GM23338 (cell line): ENCODE data around the gene IL1RAPL2. TPM values are rescaled to one million over a fixed set of nuclear protein-coding genes. Genes with fewer than 3 reads are reported as not detected.

Source experiments
- ATAC-seq: fragments of 200-7000 bp; cut with Tn5 transposase; 3 replicates; pipeline ENCODE4 v1.9.1; 2020
- DNase-seq: peaks from one replicate; pipeline ENCODE4 v3.0.0-alpha.2; 2015; ENCODE audit warnings: low spot score
- H2AFZ ChIP-seq: fragments of 200-600 bp; sonication (generic); 2 replicates; pipeline ENCODE4 v1.8.0; 2016; ENCODE audit warnings: antibody characterized with exemption, mild to moderate bottlenecking, moderate library complexity
- H3F3A ChIP-seq: fragments of 200-600 bp; sonication (generic); replicated peaks from 2 replicates; pipeline ENCODE4 v1.8.0; 2017; ENCODE audit warnings: antibody characterized with exemption, mixed run types, low read depth
- H3K27ac ChIP-seq: fragments of 200-600 bp; sonication (generic); 2 replicates; pipeline ENCODE4 v1.6.1; 2016; ENCODE audit warnings: low read depth
- H3K27me3 ChIP-seq: fragments of 200-600 bp; sonication (generic); 2 replicates; pipeline ENCODE4 v1.8.0; 2016; ENCODE audit warnings: mild to moderate bottlenecking, mixed run types, moderate library complexity; ENCODE audit not compliant: insufficient read depth
- H3K36me3 ChIP-seq: fragments of 200-600 bp; sonication (generic); 2 replicates; pipeline ENCODE4 v1.8.0; 2016; ENCODE audit warnings: mild to moderate bottlenecking; ENCODE audit not compliant: insufficient read depth
- H3K4me1 ChIP-seq: fragments of 200-600 bp; sonication (generic); 2 replicates; pipeline ENCODE4 v1.8.0; 2016; ENCODE audit warnings: mild to moderate bottlenecking, moderate library complexity; ENCODE audit not compliant: insufficient read depth
- H3K4me2 ChIP-seq: fragments of 200-600 bp; sonication (generic); 2 replicates; pipeline ENCODE4 v1.7.1; 2017; ENCODE audit warnings: mixed run types
- H3K4me3 ChIP-seq: fragments of 200-600 bp; sonication (generic); 2 replicates; pipeline ENCODE4 v1.6.1; 2016; ENCODE audit warnings: mixed run types
- H3K79me2 ChIP-seq: fragments of 200-600 bp; sonication (generic); replicated peaks from 2 replicates; pipeline ENCODE4 v1.8.0; 2017; ENCODE audit warnings: mild to moderate bottlenecking; ENCODE audit not compliant: insufficient read depth
- H3K9me2 ChIP-seq: fragments of 200-600 bp; sonication (generic); 2 replicates; pipeline ENCODE4 v1.8.0; 2017; ENCODE audit not compliant: insufficient read depth
- H4K20me1 ChIP-seq: fragments of 200-600 bp; sonication (generic); replicated peaks from 2 replicates; pipeline ENCODE4 v1.8.0; 2017; ENCODE audit warnings: mild to moderate bottlenecking; ENCODE audit not compliant: insufficient read depth
- H3K27ac Mint-ChIP-seq: 2 replicates; pipeline ENCODE4 v1.8.0; 2020; ENCODE audit warnings: inconsistent platforms, mild to moderate bottlenecking, moderate library complexity, mixed read lengths
- H3K27me3 Mint-ChIP-seq: 3 replicates; pipeline ENCODE4 v1.8.0; 2022; ENCODE audit warnings: low read depth, mild to moderate bottlenecking, moderate library complexity, mixed read lengths, inconsistent platforms; ENCODE audit not compliant: insufficient read depth, poor library complexity
- H3K36me3 Mint-ChIP-seq: 3 replicates; pipeline ENCODE4 v1.8.0; 2021; ENCODE audit warnings: low read depth, mild to moderate bottlenecking, inconsistent platforms, moderate library complexity, mixed read lengths
- H3K4me1 Mint-ChIP-seq: 3 replicates; pipeline ENCODE4 v1.8.0; 2020; ENCODE audit warnings: mild to moderate bottlenecking, inconsistent platforms, mixed read lengths
- H3K4me3 Mint-ChIP-seq: 3 replicates; pipeline ENCODE4 v1.8.0; 2021; ENCODE audit warnings: moderate library complexity, mild to moderate bottlenecking, inconsistent platforms, mixed read lengths
- H3K9me3 Mint-ChIP-seq: 3 replicates; pipeline ENCODE4 v1.8.0; 2020; ENCODE audit warnings: moderate library complexity, mild to moderate bottlenecking, inconsistent platforms, mixed read lengths
- CTCF ChIP-seq, 2 experiments: fragments of 200-600 bp in 1 of 2; sonication (generic) in 1 of 2; conservative IDR thresholded peaks; 2 replicates each; pipeline versions ENCODE4 v1.5.1 to v1.6.1; 2016 to 2017; ENCODE audit warnings: antibody characterized with exemption in 2 of 2, low read depth in 2 of 2, mild to moderate bottlenecking in 2 of 2, moderate library complexity in 1 of 2
- ETS1 ChIP-seq: IDR thresholded peaks from 2 replicates; pipeline ENCODE4 v1.6.1; 2016; ENCODE audit warnings: antibody characterized with exemption
- EZH2 ChIP-seq: fragments of 200-600 bp; sonication (generic); IDR thresholded peaks from one replicate; pipeline ENCODE4 v1.8.0; 2017; ENCODE audit warnings: antibody characterized with exemption, mild to moderate bottlenecking, low read depth; ENCODE audit not compliant: unreplicated experiment
- EZH2phosphoT487 ChIP-seq: fragments of 200-600 bp; sonication (generic); IDR thresholded peaks from one replicate; pipeline ENCODE4 v1.8.1; 2018; ENCODE audit warnings: antibody characterized with exemption; ENCODE audit not compliant: unreplicated experiment
- JUNB ChIP-seq: IDR thresholded peaks from one replicate; pipeline ENCODE4 v1.6.1; 2016; ENCODE audit warnings: antibody characterized with exemption; ENCODE audit not compliant: unreplicated experiment
- NANOG ChIP-seq: IDR thresholded peaks from 2 replicates; pipeline ENCODE4 v1.6.1; 2016; ENCODE audit warnings: antibody characterized with exemption, borderline replicate concordance
- POLR2AphosphoS5 ChIP-seq: IDR thresholded peaks from 2 replicates; pipeline ENCODE4 v1.6.1; 2016; ENCODE audit warnings: antibody characterized with exemption, low read depth
- STAT1 ChIP-seq: IDR thresholded peaks from one replicate; pipeline ENCODE4 v1.6.1; 2016; ENCODE audit warnings: antibody characterized with exemption; ENCODE audit not compliant: unreplicated experiment
- ZNF114 ChIP-seq: fragments of 250-450 bp; sonication (Bioruptor Pico); IDR thresholded peaks from 2 replicates; pipeline ENCODE4 v1.5.0; 2020; ENCODE audit warnings: mild to moderate bottlenecking, moderate library complexity
- ZNF331 ChIP-seq: fragments of 250-450 bp; sonication (Bioruptor Pico); IDR thresholded peaks from 2 replicates; pipeline ENCODE4 v1.5.0; 2020; ENCODE audit warnings: low read depth, mild to moderate bottlenecking, moderate library complexity
- ZNF462 ChIP-seq: fragments of 250-450 bp; sonication (Bioruptor Pico); IDR thresholded peaks from 2 replicates; pipeline ENCODE4 v1.5.0; 2020; ENCODE audit warnings: mild to moderate bottlenecking, moderate library complexity
- polyA plus RNA-seq: library from polyadenylated mRNA; unstranded; fragments of >200 nt; fragmentation: Nextera tagmentation; extraction: Ambion mirVana; gene quantifications from 2 replicates; pipeline ENCODE4 v1.2.1, GENCODE V29; 2016
- total RNA-seq: library from RNA; depleted of rRNA; stranded (reverse); fragments of >200 nt; shearing (Covaris generic); gene quantifications from 2 replicates; pipeline ENCODE4 v1.2.3, GENCODE V29; 2014

The IL1RAPL2 gene
- total and polyA plus RNA-seq, 2 experiments from 2014 or later, result 0.80 to 0.94 TPM

GRCh38 chrX:104641176-104641575 is 75.2 kb downstream of the IL1RAPL2 start:
- Histone ChIP-seq H3K27ac (no peak overlapping the region), H3F3A (no peaks in the 10 kb centered on the region), H3K79me2 (no peaks in the 10 kb centered on the region), H3K27me3 (no peaks in the 10 kb centered on the region), H3K36me3 (no peaks in the 10 kb centered on the region), H3K4me1 (no peaks in the 10 kb centered on the region), H2AFZ (no peak overlapping the region), H4K20me1 (no peaks in the 10 kb centered on the region), H3K4me2 (no peak overlapping the region), H3K4me3 (no peak overlapping the region), H3K9me2 (no peaks in the 10 kb centered on the region)
- Mint-ChIP-seq H3K27ac (no peak overlapping the region), H3K27me3 (no peaks in the 10 kb centered on the region), H3K9me3 (peaks cover 15% of the 10 kb centered on the region), H3K4me3 (no peak overlapping the region), H3K4me1 (no peaks in the 10 kb centered on the region), H3K36me3 (peaks cover 7% of the 10 kb centered on the region; the same call in 2 of the 3 replicates)
- ATAC-seq, result peak; percentile 86
- peak; percentile 42 to 61 for TF ChIP-seq CTCF (conservative IDR thresholded peaks at IDR 0.05; ENCODE audit: low read depth in 2 of 2)
- no peak for TF ChIP-seq ETS1
- DNase-seq, result peak; percentile 59

GRCh38 chrX:104647084-104647483 is 81.1 kb downstream of the IL1RAPL2 start:
- Histone ChIP-seq H3K4me2 (no peak overlapping the region), H3K36me3 (no peaks in the 10 kb centered on the region), H3K79me2 (no peaks in the 10 kb centered on the region), H3K27ac (no peak overlapping the region), H4K20me1 (no peaks in the 10 kb centered on the region), H3K27me3 (no peaks in the 10 kb centered on the region), H3K4me1 (no peaks in the 10 kb centered on the region), H3K4me3 (no peak overlapping the region), H2AFZ (no peak overlapping the region), H3K9me2 (no peaks in the 10 kb centered on the region), H3F3A (no peaks in the 10 kb centered on the region)
- no peaks in the 10 kb centered on the region for H3K36me3 Mint-ChIP-seq
- H3K27ac Mint-ChIP-seq, result no peak overlapping the region
- H3K4me1 Mint-ChIP-seq, result no peaks in the 10 kb centered on the region
- no peak overlapping the region for H3K4me3 Mint-ChIP-seq
- H3K27me3 Mint-ChIP-seq, result no peaks in the 10 kb centered on the region
- no peak for DNase-seq
- no peak for ATAC-seq
- H3K9me3 Mint-ChIP-seq, result peaks cover 5% of the 10 kb centered on the region
- TF ChIP-seq ZNF462 (CRISPR knock-in tag) (no peak), JUNB (no peak), ZNF114 (CRISPR knock-in tag) (no peak), NANOG (no peak), EZH2phosphoT487 (no peak), POLR2AphosphoS5 (no peak), CTCF (conservative IDR thresholded peaks at IDR 0.05; ENCODE audit: low read depth in 2 of 2) (no peak), EZH2 (no peak), STAT1 (no peak), ZNF331 (CRISPR knock-in tag) (no peak)
